ENCODE results near the gene HTT.

DNA sequence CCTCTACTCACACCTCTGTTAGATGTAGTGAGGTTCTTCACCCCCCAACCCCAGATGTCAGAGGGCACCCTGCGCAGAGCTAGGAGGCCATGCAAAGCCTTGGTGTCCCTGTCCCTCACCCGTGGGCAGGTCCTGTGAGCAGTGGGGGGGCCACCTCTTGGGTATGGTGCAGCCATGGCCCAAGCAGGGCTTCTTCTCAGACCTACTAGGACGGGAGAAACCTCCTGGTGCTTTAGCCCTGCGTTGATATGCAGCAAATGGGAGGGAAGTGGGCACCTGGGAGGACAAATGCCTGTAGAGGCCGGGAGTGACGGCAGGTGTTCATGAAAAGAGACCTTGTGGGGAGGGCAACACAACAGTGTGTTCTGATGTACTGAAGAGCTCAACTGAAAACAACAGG lies 136.0 kb downstream of the HTT start:
- no peak for TF ChIP-seq YY1 (IDR thresholded peaks at IDR 0.05; ENCODE audit: low read depth, low read length)
- TF ChIP-seq CREB1 (IDR thresholded peaks at IDR 0.05): no peak
- no peak for TF ChIP-seq JUN (IDR thresholded peaks at IDR 0.05; ENCODE audit: low read depth, low read length)
